A549 treated with AZD9567 at 1 μM for 4 hours (cell line): ENCODE results near the gene YLPM1. TPM values are rescaled to one million over a fixed set of nuclear protein-coding genes. Genes with fewer than 3 reads are reported as not detected.

Experiments used
- total RNA-seq: library from RNA; stranded (reverse); fragments of 200-300 nt; extraction: Qiagen RNA extraction; gene quantifications from 5 replicates; pipeline ENCODE4 v1.2.3, GENCODE V29; 2022; ENCODE audit not compliant: insufficient read depth

Gene YLPM1, protein sequence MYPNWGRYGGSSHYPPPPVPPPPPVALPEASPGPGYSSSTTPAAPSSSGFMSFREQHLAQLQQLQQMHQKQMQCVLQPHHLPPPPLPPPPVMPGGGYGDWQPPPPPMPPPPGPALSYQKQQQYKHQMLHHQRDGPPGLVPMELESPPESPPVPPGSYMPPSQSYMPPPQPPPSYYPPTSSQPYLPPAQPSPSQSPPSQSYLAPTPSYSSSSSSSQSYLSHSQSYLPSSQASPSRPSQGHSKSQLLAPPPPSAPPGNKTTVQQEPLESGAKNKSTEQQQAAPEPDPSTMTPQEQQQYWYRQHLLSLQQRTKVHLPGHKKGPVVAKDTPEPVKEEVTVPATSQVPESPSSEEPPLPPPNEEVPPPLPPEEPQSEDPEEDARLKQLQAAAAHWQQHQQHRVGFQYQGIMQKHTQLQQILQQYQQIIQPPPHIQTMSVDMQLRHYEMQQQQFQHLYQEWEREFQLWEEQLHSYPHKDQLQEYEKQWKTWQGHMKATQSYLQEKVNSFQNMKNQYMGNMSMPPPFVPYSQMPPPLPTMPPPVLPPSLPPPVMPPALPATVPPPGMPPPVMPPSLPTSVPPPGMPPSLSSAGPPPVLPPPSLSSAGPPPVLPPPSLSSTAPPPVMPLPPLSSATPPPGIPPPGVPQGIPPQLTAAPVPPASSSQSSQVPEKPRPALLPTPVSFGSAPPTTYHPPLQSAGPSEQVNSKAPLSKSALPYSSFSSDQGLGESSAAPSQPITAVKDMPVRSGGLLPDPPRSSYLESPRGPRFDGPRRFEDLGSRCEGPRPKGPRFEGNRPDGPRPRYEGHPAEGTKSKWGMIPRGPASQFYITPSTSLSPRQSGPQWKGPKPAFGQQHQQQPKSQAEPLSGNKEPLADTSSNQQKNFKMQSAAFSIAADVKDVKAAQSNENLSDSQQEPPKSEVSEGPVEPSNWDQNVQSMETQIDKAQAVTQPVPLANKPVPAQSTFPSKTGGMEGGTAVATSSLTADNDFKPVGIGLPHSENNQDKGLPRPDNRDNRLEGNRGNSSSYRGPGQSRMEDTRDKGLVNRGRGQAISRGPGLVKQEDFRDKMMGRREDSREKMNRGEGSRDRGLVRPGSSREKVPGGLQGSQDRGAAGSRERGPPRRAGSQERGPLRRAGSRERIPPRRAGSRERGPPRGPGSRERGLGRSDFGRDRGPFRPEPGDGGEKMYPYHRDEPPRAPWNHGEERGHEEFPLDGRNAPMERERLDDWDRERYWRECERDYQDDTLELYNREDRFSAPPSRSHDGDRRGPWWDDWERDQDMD (N-terminal part only)
- total RNA-seq: 34.0 to 39.0 TPM (median 35.8 TPM) in 5 replicates

DNA sequence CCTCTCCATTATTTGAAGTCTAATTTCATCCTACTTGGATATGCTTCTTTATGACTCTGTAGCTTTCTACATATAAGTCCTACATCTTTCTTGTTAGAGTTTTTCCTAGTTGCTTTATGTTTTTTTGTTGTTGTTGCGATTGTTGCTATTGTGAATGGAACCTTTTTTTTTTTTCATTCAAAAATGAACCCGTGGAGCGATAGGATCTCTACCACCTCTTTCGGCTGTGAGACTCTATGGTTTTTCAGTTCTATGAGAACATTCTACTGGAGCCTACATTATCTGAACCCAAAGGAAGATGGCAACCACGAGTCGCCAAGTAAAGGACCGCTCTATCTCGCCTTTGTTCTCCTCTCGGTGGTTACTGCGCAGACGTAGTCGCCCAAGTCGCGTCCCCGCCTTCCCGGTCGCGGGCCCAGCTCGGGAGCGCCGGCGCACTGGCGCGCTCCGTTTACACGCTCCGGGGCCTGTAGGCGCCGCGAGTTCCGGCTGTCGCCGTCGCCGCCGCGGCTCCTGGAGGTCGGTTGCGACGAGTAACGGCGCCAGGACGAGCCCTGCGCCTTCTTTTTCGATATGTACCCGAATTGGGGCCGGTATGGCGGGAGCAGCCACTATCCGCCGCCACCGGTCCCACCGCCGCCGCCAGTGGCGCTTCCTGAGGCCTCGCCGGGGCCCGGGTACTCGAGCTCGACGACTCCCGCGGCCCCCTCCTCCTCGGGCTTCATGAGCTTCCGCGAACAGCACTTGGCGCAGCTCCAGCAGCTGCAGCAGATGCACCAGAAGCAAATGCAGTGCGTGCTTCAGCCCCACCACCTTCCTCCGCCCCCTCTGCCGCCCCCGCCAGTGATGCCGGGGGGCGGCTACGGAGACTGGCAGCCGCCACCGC, at the start of gene YLPM1:
TSS of gene YLPM1 (plus strand) at position 400 of the 886 bp plus-strand sequence. CDS start at position 574, 174 bp downstream.

DNA sequence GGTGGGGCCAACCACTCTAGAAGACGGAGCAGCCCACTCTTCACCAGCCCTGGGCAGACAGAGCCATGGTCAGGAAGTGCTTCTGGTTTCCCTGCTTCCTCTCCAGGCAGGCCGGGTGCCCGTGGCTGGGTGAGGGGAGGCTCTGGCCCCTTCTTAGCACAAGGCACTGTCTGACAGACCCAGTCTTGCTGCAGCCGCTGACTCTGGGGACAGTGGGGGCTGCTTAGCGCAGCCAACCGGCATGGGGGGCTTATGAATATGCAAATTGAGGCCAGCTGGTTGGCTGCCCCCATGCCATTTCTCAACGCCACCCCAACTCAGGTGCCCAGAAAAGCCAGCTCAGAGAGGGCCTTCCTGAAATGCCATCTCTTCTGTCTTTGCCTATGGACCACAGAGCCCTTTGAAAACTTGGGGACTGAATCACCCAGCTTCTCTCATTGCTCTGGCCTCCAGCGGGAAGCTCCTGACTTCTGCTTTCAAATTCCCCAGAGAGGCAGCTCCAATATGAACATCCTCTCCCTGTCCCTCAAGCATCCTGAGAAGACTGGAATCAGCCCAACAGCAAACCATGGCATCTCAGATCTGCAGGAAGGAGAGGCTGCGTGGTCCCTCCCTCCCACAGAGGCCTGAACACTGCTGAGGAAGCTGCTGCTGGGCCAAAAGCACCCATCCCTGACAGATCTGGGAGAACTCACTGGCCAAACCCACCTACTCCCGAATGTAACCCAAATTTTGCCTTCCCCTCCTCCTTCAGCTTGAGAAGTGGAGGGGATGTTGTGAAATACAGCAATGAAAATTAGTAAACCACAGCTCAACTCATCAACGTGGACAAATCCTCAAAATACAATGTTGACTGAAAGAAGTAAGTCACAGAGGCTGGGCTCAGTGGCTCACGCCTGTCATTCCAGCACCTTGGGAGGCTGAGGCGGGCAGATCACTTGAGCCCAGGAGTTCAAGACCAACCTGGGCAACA, 113.1 kb downstream of the YLPM1 start, which contains the start of gene PROX2:
TSS of gene PROX2 (minus strand) at position 205 of the 973 bp plus-strand sequence. CDS start 12,311 bp downstream, outside the sequence.

DNA sequence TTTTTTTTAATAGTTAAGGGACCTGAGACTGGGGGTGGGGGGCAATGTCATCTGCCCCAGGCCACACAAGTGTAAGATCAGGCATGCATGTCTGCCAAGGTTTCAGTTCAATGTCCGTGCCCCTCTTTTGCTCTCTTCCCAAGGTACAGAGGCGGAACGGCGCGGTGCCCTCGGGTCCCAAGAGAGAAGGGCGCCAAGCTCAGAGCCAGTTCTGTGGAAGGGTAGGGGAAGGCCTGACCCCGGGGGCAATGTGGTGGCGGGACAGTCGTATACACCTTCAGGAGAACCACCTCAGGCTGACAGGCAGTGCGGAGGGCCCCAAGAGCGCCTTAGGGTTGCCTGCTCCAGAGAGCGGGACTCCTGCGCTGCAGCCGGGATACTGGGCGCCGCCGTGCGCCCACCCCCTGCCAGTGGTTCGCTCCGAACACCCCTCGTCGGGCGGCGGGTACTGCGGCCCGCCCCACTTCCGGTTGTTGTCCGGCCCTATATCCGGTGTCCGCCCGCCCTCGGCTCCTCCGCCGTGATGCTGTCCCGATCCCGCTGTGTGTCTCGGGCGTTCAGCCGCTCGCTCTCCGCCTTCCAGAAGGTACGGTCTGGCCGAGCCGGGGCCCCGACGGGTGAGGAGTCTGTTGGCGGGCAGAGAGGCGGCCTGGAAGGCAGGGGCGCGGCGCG, 118.5 kb downstream of the YLPM1 start, which contains the start of gene DLST:
TSS of gene DLST (plus strand) at position 486 of the 672 bp plus-strand sequence. CDS start at position 524, 38 bp downstream.

Other genes starting within 250 kb of the YLPM1 start
- 8.0 to 10.9 TPM (median 9.3 TPM) in 5 replicates for gene LTBP2, start 151.1 kb upstream of the YLPM1 start, total RNA-seq
- gene AREL1, start 50.2 kb upstream of the YLPM1 start, total RNA-seq: 19.8 to 27.4 TPM (median 25.8 TPM) in 5 replicates
- 44.0 to 48.6 TPM (median 46.9 TPM) in 5 replicates for gene FCF1, start 50.2 kb upstream of the YLPM1 start, total RNA-seq
- not detected in 5 replicates for gene PROX2, start 112.8 kb downstream of the YLPM1 start, total RNA-seq
- gene DLST, start 118.6 kb downstream of the YLPM1 start, total RNA-seq: 100 to 126 TPM (median 102 TPM) in 5 replicates
- 0.38 to 0.51 TPM (median 0.40 TPM) in 4 of 5 replicates, not detected in the other for gene RPS6KL1, start 159.9 kb downstream of the YLPM1 start, total RNA-seq
- gene PGF, start 192.3 kb downstream of the YLPM1 start, total RNA-seq: 3.0 to 5.3 TPM (median 4.1 TPM) in 5 replicates
- 81.7 to 98.3 TPM (median 84.0 TPM) in 5 replicates for gene EIF2B2, start 239.6 kb downstream of the YLPM1 start, total RNA-seq